Measurements from ENCODE around the gene DENND6B.

DNA sequence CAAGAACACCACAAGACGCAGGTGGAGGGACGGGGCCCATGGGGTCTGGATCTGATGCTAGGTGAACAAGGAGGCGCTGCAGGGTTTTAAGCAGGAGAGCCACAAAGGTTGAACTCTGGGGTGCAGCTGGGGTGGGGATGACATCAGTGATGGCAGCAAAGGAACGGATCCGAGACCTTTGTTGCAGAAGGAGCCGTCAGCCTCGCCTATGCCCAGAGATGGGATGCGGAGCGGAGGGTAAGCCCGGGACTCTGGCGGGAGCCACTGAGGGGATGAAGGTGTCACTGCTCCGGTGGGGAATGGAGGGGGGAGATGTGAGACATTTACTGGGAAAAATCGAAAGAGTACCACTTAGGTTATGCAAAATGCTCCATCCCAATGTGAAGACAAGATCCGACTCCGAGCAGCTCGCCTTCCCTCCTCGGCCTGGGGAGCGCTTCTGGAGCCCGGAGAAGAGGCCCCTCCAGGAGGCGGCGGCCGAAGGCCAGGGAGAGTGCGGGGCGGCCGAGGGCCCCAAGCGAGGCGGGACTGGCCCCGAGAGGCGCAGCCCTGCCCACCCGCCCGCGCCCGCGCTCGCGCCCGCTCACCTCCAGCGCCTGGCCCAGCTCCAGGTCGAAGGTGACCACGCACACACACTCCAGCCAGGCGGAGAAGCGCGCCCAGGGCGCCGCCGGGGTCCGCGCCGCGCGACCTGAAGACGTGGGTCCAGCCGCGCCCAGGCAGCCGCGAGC is 422 bp downstream of the DENND6B start:
- TF ChIP-seq, protein P1, sequence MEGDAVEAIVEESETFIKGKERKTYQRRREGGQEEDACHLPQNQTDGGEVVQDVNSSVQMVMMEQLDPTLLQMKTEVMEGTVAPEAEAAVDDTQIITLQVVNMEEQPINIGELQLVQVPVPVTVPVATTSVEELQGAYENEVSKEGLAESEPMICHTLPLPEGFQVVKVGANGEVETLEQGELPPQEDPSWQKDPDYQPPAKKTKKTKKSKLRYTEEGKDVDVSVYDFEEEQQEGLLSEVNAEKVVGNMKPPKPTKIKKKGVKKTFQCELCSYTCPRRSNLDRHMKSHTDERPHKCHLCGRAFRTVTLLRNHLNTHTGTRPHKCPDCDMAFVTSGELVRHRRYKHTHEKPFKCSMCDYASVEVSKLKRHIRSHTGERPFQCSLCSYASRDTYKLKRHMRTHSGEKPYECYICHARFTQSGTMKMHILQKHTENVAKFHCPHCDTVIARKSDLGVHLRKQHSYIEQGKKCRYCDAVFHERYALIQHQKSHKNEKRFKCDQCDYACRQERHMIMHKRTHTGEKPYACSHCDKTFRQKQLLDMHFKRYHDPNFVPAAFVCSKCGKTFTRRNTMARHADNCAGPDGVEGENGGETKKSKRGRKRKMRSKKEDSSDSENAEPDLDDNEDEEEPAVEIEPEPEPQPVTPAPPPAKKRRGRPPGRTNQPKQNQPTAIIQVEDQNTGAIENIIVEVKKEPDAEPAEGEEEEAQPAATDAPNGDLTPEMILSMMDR (IDR thresholded peaks at IDR 0.05): no peak
- no peak for TF ChIP-seq POLR2A (IDR thresholded peaks at IDR 0.05)

Measured in Peyer's patch (tissue), 4 donors.